Measurements from ENCODE around the gene RFNG. TPM values are rescaled to one million over a fixed set of nuclear protein-coding genes. Genes with fewer than 3 reads are reported as not detected.

Gene RFNG
- total and polyA plus RNA-seq, 2 of the 13 experiments (the other 11 are each of a cell fraction or from before 2014, with no cell fraction given), result 61.4 to 64.0 TPM

GRCh38 chr17:82022981-82023446, 28.6 kb downstream of the RFNG start, which contains the start of gene LRRC45:
LRRC45 (plus strand) TSS chr17:82023305; CDS start chr17:82023644, 339 bp downstream.
- H3K4me2 ChIP-seq (ENCODE audit: low read depth, low read length), result peak within 1 kb of the TSS; percentile 95
- no TSS peak for BruUV-seq (replicated peaks)
- 1% methylated on average over 19 of the region's 42 CpGs for WGBS (ENCODE audit: low lambda C conversion rate)
- H4K20me1 ChIP-seq (ENCODE audit: insufficient read depth, low read length), result no peaks in the 10 kb centered on the region; the same call in 1 of the 2 replicates
- H2AFZ ChIP-seq (ENCODE audit: low read length), result no peak within 1 kb of the TSS
- ATAC-seq (peak; percentile 76), FAIRE-seq (peak; percentile 99), DNase-seq (ENCODE audit: low spot score) (peak; percentile 99)
- ChIA-PET POLR2A (interaction anchor here (0.6 to 14.1 kb wide), 38 partner anchors 8 to 320 kb away, joined by 3 to 470 read pairs (median 6); partner anchors contain the start of genes ARHGDIA, DCXR, FASN and MAFG), CTCF (ENCODE audit: low intra/inter-chr PET ratio, low total read pairs) (interaction anchor here (1.0 to 6.8 kb wide), 2 partner anchors 22 to 63 kb away, joined by 3 to 181 read pairs; partner anchors contain the start of gene NOTUM)
- peak within 1 kb of the TSS; percentile 95 for H3K9ac ChIP-seq (ENCODE audit: insufficient read depth, low read depth, low read length)
- in situ Hi-C loops (cut with HindIII; ENCODE audit: extremely low pct_ligation_motif_present, low pct_unique_long_range_greater_than_20kb) (loop anchor here (5.0 kb wide), 1 partner anchor 66 kb away; no protein-coding TSS in a partner anchor), intact Hi-C loops (cut with micrococcal nuclease; ENCODE audit: unreplicated experiment) (loop anchor here (1.0 to 5.0 kb wide), 3 partner anchors 14 to 156 kb away; partner anchors contain the start of gene DCXR)
- H3K9me3 ChIP-seq (ENCODE audit: low read length), result no peaks in the 10 kb centered on the region
- peak within 1 kb of the TSS; percentile 80 to 90 (median 90) for H3K4me3 ChIP-seq (replicated peaks in 1 of 3; ENCODE audit: insufficient read depth in 1 of 3, low read depth in 2 of 3, low read length in 3 of 3)
- H3K4me1 ChIP-seq (ENCODE audit: insufficient read depth, low read length), result peaks cover 68% of the 10 kb centered on the region
- peak within 1 kb of the TSS; percentile 78 for H3K27ac ChIP-seq (ENCODE audit: extremely low read length, insufficient read depth, low read length)
- peaks cover 0 to under 1% of the 10 kb centered on the region in 2 experiments; a peak in 1 of 5 replicates for H3K36me3 ChIP-seq (replicated peaks in 1 of 2; ENCODE audit: control insufficient read depth in 1 of 2, insufficient read depth in 2 of 2, low read length in 2 of 2)
- H3K79me2 ChIP-seq (ENCODE audit: insufficient read depth, low read length), result peaks cover 41% of the 10 kb centered on the region
- H3K27me3 ChIP-seq (ENCODE audit: control insufficient read depth in 1 of 2, insufficient read depth in 2 of 2, low read length in 2 of 2), result no peaks in the 10 kb centered on the region; a peak in 1 of 5 replicates
- no peak for TF ChIP-seq JUN (CRISPR knock-in tag; IDR thresholded peaks at IDR 0.05)
- TF ChIP-seq HNF4A (CRISPR knock-in tag; IDR thresholded peaks at IDR 0.05), result no peak
- TF ChIP-seq ARHGAP35 (CRISPR knock-in tag; IDR thresholded peaks at IDR 0.05; ENCODE audit: borderline replicate concordance), result no peak
- peak; percentile 97 for TF ChIP-seq MAZ (IDR thresholded peaks at IDR 0.05; ENCODE audit: borderline replicate concordance, low read depth, low read length)
- TF ChIP-seq MAZ (CRISPR knock-in tag; IDR thresholded peaks at IDR 0.05; ENCODE audit: low read depth), result peak; percentile 61
- no peak for TF ChIP-seq ARNT2 (CRISPR knock-in tag; IDR thresholded peaks at IDR 0.05; ENCODE audit: low read depth)
- no peak for TF ChIP-seq GRHL1 (CRISPR knock-in tag; conservative IDR thresholded peaks at IDR 0.05)
- no peak for TF ChIP-seq ZBTB37 (CRISPR knock-in tag; IDR thresholded peaks at IDR 0.05)
- TF ChIP-seq IRX3 (CRISPR knock-in tag; IDR thresholded peaks at IDR 0.05; ENCODE audit: borderline replicate concordance, low read depth), result no peak
- TF ChIP-seq KLF16 (CRISPR knock-in tag; IDR thresholded peaks at IDR 0.05), result no peak; a peak in 2 of 4 replicates
- TF ChIP-seq PAF1 (CRISPR knock-in tag; IDR thresholded peaks at IDR 0.05), result no peak
- TF ChIP-seq ARID5B (CRISPR knock-in tag; IDR thresholded peaks at IDR 0.05), result no peak
- TF ChIP-seq IRF2 (CRISPR knock-in tag; IDR thresholded peaks at IDR 0.05), result peak; percentile 41; the same call in 1 of the 2 replicates
- no peak for TF ChIP-seq ZNF672 (CRISPR knock-in tag; IDR thresholded peaks at IDR 0.05)
- peak; percentile 77 for TF ChIP-seq CHD2 (IDR thresholded peaks at IDR 0.05; ENCODE audit: low read depth, low read length)
- no peak for TF ChIP-seq ZNF234 (CRISPR knock-in tag; conservative IDR thresholded peaks at IDR 0.05)
- TF ChIP-seq ZNF180 (CRISPR knock-in tag; IDR thresholded peaks at IDR 0.05; ENCODE audit: borderline replicate concordance, low read depth), result no peak
- no peak for TF ChIP-seq ZNF776 (CRISPR knock-in tag; IDR thresholded peaks at IDR 0.05)
